ENCODE measurements around the gene ST6GALNAC1. TPM values are rescaled to one million over a fixed set of nuclear protein-coding genes. Genes with fewer than 3 reads are reported as not detected.

Gene ST6GALNAC1
- total RNA-seq, 1 experiment from 2014 or later, result not detected

DNA sequence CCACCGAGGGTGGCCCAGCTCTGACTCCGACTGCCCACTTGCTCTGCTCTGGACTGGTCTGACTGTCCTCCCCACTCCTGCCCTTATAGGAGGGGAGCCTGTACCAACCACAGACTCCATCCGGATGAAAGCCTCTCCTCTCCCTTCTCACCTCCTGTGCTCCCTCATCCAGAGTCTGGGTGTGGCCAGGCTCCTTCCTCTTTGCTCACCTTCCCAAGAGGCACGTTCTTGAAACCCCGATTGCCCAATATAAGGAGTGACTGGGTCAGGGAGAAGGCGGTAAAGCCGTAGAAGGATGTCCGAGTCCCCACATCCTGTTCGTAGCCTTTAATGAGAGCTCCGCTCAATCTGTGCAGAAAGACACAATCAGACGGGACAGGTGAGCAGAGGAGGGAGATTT, 17.1 kb downstream of the ST6GALNAC1 start (continued):
- TF ChIP-seq, protein P1, sequence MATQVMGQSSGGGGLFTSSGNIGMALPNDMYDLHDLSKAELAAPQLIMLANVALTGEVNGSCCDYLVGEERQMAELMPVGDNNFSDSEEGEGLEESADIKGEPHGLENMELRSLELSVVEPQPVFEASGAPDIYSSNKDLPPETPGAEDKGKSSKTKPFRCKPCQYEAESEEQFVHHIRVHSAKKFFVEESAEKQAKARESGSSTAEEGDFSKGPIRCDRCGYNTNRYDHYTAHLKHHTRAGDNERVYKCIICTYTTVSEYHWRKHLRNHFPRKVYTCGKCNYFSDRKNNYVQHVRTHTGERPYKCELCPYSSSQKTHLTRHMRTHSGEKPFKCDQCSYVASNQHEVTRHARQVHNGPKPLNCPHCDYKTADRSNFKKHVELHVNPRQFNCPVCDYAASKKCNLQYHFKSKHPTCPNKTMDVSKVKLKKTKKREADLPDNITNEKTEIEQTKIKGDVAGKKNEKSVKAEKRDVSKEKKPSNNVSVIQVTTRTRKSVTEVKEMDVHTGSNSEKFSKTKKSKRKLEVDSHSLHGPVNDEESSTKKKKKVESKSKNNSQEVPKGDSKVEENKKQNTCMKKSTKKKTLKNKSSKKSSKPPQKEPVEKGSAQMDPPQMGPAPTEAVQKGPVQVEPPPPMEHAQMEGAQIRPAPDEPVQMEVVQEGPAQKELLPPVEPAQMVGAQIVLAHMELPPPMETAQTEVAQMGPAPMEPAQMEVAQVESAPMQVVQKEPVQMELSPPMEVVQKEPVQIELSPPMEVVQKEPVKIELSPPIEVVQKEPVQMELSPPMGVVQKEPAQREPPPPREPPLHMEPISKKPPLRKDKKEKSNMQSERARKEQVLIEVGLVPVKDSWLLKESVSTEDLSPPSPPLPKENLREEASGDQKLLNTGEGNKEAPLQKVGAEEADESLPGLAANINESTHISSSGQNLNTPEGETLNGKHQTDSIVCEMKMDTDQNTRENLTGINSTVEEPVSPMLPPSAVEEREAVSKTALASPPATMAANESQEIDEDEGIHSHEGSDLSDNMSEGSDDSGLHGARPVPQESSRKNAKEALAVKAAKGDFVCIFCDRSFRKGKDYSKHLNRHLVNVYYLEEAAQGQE (IDR thresholded peaks at IDR 0.05; ENCODE audit: low read depth), result no peak

DNA sequence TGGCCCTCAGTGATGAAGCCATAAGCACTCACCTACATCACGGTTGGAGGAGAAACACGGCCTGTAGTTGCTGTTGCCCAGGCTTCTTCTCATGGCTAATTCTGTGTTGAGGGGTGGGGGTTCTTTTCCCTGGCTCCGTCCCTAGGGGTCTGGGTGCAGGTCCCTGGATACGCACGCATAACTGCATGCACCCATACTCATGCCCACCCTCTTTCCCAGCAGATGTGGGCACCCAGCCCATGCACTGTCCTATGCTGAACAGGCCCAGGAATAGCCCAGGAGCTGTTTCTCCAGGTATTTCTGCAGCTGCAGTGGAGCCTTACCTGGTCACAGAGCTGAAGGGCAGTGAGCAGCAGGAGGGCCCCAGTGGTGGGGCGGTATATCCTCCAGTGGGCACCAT, 18.1 kb downstream of the ST6GALNAC1 start:
- ChIA-PET CTCF (interaction anchor here (0.8 to 4.3 kb wide), 5 partner anchors 10 to 102 kb away, joined by 3 to 60 read pairs (median 31); no protein-coding TSS in a partner anchor), RAD21 (ENCODE audit: low non-redundant PET in 1 of 2, low total read pairs in 2 of 2, uncharacterized antibody in 2 of 2, unreplicated experiment in 2 of 2) (interaction anchor here in 1 of 2 experiments (1.5 to 4.1 kb wide), 2 partner anchors 13 to 102 kb away, joined by 3 to 17 read pairs; no protein-coding TSS in a partner anchor), POLR2A (no interaction called here)
- H4K20me1 ChIP-seq (ENCODE audit: insufficient read depth), result no peaks in the 10 kb centered on the region
- no peaks in the 10 kb centered on the region for H3K9me2 ChIP-seq (ENCODE audit: insufficient read depth)
- H2AFZ ChIP-seq (ENCODE audit: low read depth, low read length, poor library complexity, severe bottlenecking), result no peak overlapping the region
- H3K9ac ChIP-seq (ENCODE audit: low read length), result no peak overlapping the region
- BruUV-seq (replicated peaks), result no TSS peak
- no peak overlapping the region for H3K4me3 ChIP-seq (replicated peaks in 1 of 2; ENCODE audit: low read depth in 1 of 2, low read length in 2 of 2)
- ATAC-seq (no peak), DNase-seq (ENCODE audit: low read depth, low spot score) (no peak)
- no peak overlapping the region for H3K27ac ChIP-seq (ENCODE audit: low read depth, low read length)
- H3K36me3 ChIP-seq (ENCODE audit: control insufficient read depth in 1 of 2, insufficient read depth in 2 of 2, low read length in 2 of 2), result no peaks in the 10 kb centered on the region
- intact Hi-C loops (cut with micrococcal nuclease), result no loop called here
- H3K9me3 ChIP-seq (ENCODE audit: control insufficient read depth in 1 of 2, insufficient read depth in 1 of 2, low read depth in 1 of 2, low read length in 2 of 2), result no peaks in the 10 kb centered on the region
- peaks cover 9 to 12% of the 10 kb centered on the region in 2 experiments for H3K4me1 ChIP-seq (ENCODE audit: control insufficient read depth in 1 of 2, insufficient read depth in 2 of 2, low read length in 2 of 2)
- H3K27me3 ChIP-seq (ENCODE audit: insufficient read depth, low read length), result no peaks in the 10 kb centered on the region
- no peaks in the 10 kb centered on the region for H3K79me2 ChIP-seq (ENCODE audit: insufficient read depth, low read length)
- no peak overlapping the region for H3K4me2 ChIP-seq (ENCODE audit: low read length)
- no peak for TF ChIP-seq EZH2phosphoT487 (IDR thresholded peaks at IDR 0.05; ENCODE audit: borderline replicate concordance)
- no peak for TF ChIP-seq POLR2A (IDR thresholded peaks at IDR 0.05; ENCODE audit: borderline replicate concordance, extremely low read depth, insufficient read depth, insufficient read length)
- TF ChIP-seq SP1 (IDR thresholded peaks at IDR 0.05; ENCODE audit: low read depth), result no peak
- no peak for TF ChIP-seq JUND (IDR thresholded peaks at IDR 0.05)
- no peak for TF ChIP-seq ZNF274 (IDR thresholded peaks at IDR 0.05; ENCODE audit: low read depth, low read length)
- TF ChIP-seq, protein P2, sequence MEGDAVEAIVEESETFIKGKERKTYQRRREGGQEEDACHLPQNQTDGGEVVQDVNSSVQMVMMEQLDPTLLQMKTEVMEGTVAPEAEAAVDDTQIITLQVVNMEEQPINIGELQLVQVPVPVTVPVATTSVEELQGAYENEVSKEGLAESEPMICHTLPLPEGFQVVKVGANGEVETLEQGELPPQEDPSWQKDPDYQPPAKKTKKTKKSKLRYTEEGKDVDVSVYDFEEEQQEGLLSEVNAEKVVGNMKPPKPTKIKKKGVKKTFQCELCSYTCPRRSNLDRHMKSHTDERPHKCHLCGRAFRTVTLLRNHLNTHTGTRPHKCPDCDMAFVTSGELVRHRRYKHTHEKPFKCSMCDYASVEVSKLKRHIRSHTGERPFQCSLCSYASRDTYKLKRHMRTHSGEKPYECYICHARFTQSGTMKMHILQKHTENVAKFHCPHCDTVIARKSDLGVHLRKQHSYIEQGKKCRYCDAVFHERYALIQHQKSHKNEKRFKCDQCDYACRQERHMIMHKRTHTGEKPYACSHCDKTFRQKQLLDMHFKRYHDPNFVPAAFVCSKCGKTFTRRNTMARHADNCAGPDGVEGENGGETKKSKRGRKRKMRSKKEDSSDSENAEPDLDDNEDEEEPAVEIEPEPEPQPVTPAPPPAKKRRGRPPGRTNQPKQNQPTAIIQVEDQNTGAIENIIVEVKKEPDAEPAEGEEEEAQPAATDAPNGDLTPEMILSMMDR (IDR thresholded peaks at IDR 0.05 in 2 of 3, conservative IDR thresholded peaks at IDR 0.05 in 1 of 3; ENCODE audit: borderline replicate concordance in 1 of 3, insufficient read depth in 1 of 3, low read depth in 2 of 3, low read length in 2 of 3), result no peak
- TF ChIP-seq, protein P3, sequence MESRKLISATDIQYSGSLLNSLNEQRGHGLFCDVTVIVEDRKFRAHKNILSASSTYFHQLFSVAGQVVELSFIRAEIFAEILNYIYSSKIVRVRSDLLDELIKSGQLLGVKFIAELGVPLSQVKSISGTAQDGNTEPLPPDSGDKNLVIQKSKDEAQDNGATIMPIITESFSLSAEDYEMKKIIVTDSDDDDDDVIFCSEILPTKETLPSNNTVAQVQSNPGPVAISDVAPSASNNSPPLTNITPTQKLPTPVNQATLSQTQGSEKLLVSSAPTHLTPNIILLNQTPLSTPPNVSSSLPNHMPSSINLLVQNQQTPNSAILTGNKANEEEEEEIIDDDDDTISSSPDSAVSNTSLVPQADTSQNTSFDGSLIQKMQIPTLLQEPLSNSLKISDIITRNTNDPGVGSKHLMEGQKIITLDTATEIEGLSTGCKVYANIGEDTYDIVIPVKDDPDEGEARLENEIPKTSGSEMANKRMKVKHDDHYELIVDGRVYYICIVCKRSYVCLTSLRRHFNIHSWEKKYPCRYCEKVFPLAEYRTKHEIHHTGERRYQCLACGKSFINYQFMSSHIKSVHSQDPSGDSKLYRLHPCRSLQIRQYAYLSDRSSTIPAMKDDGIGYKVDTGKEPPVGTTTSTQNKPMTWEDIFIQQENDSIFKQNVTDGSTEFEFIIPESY (IDR thresholded peaks at IDR 0.05; ENCODE audit: extremely low read depth, insufficient replicate concordance, low read length), result no peak
- no peak for TF ChIP-seq CEBPB (IDR thresholded peaks at IDR 0.05; ENCODE audit: low read depth)
- no peak for TF ChIP-seq EZH2 (IDR thresholded peaks at IDR 0.05)
- TF ChIP-seq RAD21 (IDR thresholded peaks at IDR 0.05; ENCODE audit: low read depth), result no peak
- TF ChIP-seq SRF (IDR thresholded peaks at IDR 0.05; ENCODE audit: low read depth), result no peak
- no peak for TF ChIP-seq ELF1 (IDR thresholded peaks at IDR 0.05; ENCODE audit: borderline replicate concordance, low read depth)
- TF ChIP-seq, protein P1 (IDR thresholded peaks at IDR 0.05; ENCODE audit: low read depth), result no peak
- TF ChIP-seq POLR2AphosphoS5 (IDR thresholded peaks at IDR 0.05; ENCODE audit: low read depth, low read length), result no peak

All from HCT116 (cell line).